ENCODE data around the gene ABLIM2. TPM values are rescaled to one million over a fixed set of nuclear protein-coding genes. Genes with fewer than 3 reads are reported as not detected.

Gene ABLIM2
- total RNA-seq, 2 donors from 2014 or later = 2.6 to 7.3 TPM

GRCh38 chr4:8067945-8068896 lies 90.4 kb downstream of the ABLIM2 start:
- Histone ChIP-seq H3K9me3 (no peaks in the 10 kb centered on the region), H3K27me3 (replicated peaks; ENCODE audit: insufficient read depth) (peaks cover 4% of the 10 kb centered on the region), H3K4me1 (replicated peaks) (no peaks in the 10 kb centered on the region), H3K27ac (no peak overlapping the region), H3K4me3 (no peak overlapping the region), H3K36me3 (no peaks in the 10 kb centered on the region)
- no peak for DNase-seq (ENCODE audit: low spot score)
- WGBS = 80% methylated on average over 28 of the region's 28 CpGs
- TF ChIP-seq CTCF (IDR thresholded peaks at IDR 0.05) = no peak
- no peak for TF ChIP-seq POLR2A (IDR thresholded peaks at IDR 0.05)
- no peak for TF ChIP-seq POLR2AphosphoS5 (IDR thresholded peaks at IDR 0.05)
- intact Hi-C loops (cut with DNase I) = no loop called here

GRCh38 chr4:8067274-8067936 lies 91.2 kb downstream of the ABLIM2 start:
- no peak for DNase-seq (ENCODE audit: low spot score)
- WGBS = 91% methylated on average over 20 of the region's 20 CpGs
- no peaks in the 10 kb centered on the region for H3K36me3 ChIP-seq
- intact Hi-C loops (cut with DNase I) = no loop called here
- no peak overlapping the region for H3K27ac ChIP-seq
- no peaks in the 10 kb centered on the region for H3K9me3 ChIP-seq
- no peaks in the 10 kb centered on the region for H3K4me1 ChIP-seq (replicated peaks)
- H3K27me3 ChIP-seq (replicated peaks; ENCODE audit: insufficient read depth) = peaks cover 4% of the 10 kb centered on the region
- H3K4me3 ChIP-seq = no peak overlapping the region
- no peak for TF ChIP-seq CTCF (IDR thresholded peaks at IDR 0.05)
- no peak for TF ChIP-seq POLR2AphosphoS5 (IDR thresholded peaks at IDR 0.05)
- TF ChIP-seq POLR2A (IDR thresholded peaks at IDR 0.05) = no peak

- Histone ChIP-seq H3K4me3 (no peak overlapping the region), H3K4me1 (replicated peaks) (no peaks in the 10 kb centered on the region), H3K27me3 (replicated peaks; ENCODE audit: insufficient read depth) (no peaks in the 10 kb centered on the region), H3K9me3 (no peaks in the 10 kb centered on the region), H3K27ac (no peak overlapping the region), H3K36me3 (no peaks in the 10 kb centered on the region)
- 93% methylated on average over 13 of the region's 13 CpGs for WGBS
- no peak for TF ChIP-seq POLR2A (IDR thresholded peaks at IDR 0.05)
- no peak for TF ChIP-seq CTCF (IDR thresholded peaks at IDR 0.05)
- no peak for TF ChIP-seq POLR2AphosphoS5 (IDR thresholded peaks at IDR 0.05)
- intact Hi-C loops (cut with DNase I) = no loop called here
- no peak for DNase-seq (ENCODE audit: low spot score)
Measured at GRCh38 chr4:8066336-8066931, 92.2 kb downstream of the ABLIM2 start.

GRCh38 chr4:8063974-8064563 lies 94.5 kb downstream of the ABLIM2 start:
- no peak for DNase-seq (ENCODE audit: low spot score)
- Histone ChIP-seq H3K36me3 (no peaks in the 10 kb centered on the region), H3K9me3 (no peaks in the 10 kb centered on the region), H3K4me1 (replicated peaks) (no peaks in the 10 kb centered on the region), H3K27ac (no peak overlapping the region), H3K27me3 (replicated peaks; ENCODE audit: insufficient read depth) (no peaks in the 10 kb centered on the region), H3K4me3 (no peak overlapping the region)
- TF ChIP-seq CTCF (IDR thresholded peaks at IDR 0.05) = no peak
- TF ChIP-seq POLR2A (IDR thresholded peaks at IDR 0.05) = no peak
- TF ChIP-seq POLR2AphosphoS5 (IDR thresholded peaks at IDR 0.05) = no peak
- WGBS = 94% methylated on average over 9 of the region's 9 CpGs
- intact Hi-C loops (cut with DNase I) = no loop called here
